Measurements from ENCODE around the gene MTFMT. TPM values are rescaled to one million over a fixed set of nuclear protein-coding genes. Genes with fewer than 3 reads are reported as not detected.

MTFMT gene
- polyA plus RNA-seq, 1 experiment, result 15.3 TPM

DNA sequence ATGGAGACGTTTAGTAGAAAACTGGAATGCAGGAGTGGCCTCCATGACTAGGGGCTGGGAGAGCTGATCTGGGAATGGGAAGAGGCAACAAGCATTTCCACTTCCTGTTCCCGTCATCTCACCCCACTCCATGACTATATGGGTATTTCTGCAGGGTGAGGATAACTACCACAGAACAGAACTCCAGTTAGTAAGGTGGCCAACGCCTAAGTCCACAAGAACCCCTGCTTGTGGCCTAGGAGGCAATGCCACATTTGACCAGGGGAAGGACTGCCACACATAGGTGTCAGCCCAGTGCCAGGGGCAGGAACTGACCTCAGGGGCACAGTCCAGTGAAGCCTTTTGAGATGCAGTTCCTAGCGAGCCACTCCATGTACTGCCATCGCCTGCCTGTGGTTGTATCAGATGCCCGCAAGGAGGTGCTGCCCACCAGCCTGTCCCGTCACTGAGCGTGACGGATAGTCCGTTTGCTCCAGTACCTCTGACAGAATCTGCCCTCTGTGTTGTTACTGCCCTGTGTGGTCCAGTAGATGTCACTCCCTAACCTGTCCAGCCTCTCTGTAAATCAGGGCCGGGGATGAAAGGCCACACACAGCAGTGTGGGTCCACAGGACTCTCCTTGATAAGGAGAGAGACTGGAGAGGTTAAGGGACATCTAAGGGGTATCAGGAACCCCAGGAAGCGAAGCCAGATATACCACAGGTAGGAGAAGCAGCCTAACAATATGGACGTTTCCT is 3.5 kb upstream of the MTFMT start:
- Histone ChIP-seq H3K9me3 (ENCODE audit: control insufficient read depth, insufficient read depth, low read length) (peaks cover 3% of the 10 kb centered on the region; the same call in 1 of the 2 replicates), H3K4me3 (ENCODE audit: low read depth, low read length) (no peak overlapping the region), H3K27me3 (ENCODE audit: control insufficient read depth, insufficient read depth, low read length) (no peaks in the 10 kb centered on the region), H3K27ac (ENCODE audit: low read depth, low read length) (no peak overlapping the region)
- DNase-seq (ENCODE audit: low read depth, low spot score), result no peak
- TF ChIP-seq, protein P1, sequence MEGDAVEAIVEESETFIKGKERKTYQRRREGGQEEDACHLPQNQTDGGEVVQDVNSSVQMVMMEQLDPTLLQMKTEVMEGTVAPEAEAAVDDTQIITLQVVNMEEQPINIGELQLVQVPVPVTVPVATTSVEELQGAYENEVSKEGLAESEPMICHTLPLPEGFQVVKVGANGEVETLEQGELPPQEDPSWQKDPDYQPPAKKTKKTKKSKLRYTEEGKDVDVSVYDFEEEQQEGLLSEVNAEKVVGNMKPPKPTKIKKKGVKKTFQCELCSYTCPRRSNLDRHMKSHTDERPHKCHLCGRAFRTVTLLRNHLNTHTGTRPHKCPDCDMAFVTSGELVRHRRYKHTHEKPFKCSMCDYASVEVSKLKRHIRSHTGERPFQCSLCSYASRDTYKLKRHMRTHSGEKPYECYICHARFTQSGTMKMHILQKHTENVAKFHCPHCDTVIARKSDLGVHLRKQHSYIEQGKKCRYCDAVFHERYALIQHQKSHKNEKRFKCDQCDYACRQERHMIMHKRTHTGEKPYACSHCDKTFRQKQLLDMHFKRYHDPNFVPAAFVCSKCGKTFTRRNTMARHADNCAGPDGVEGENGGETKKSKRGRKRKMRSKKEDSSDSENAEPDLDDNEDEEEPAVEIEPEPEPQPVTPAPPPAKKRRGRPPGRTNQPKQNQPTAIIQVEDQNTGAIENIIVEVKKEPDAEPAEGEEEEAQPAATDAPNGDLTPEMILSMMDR (IDR thresholded peaks at IDR 0.05; ENCODE audit: low read depth, low read length), result peak; percentile 71
- POLR2A ChIA-PET, result interaction anchor here (1.4 kb wide), 1 partner anchor 51 kb away, joined by 4 read pairs; no protein-coding TSS in a partner anchor
- CTCF ChIA-PET, result interaction anchor here (0.6 to 6.6 kb wide), 23 partner anchors 11 to 265 kb away, joined by 3 to 78 read pairs (median 7); partner anchors contain the start of genes KBTBD13, PDCD7 and UBAP1L

DNA sequence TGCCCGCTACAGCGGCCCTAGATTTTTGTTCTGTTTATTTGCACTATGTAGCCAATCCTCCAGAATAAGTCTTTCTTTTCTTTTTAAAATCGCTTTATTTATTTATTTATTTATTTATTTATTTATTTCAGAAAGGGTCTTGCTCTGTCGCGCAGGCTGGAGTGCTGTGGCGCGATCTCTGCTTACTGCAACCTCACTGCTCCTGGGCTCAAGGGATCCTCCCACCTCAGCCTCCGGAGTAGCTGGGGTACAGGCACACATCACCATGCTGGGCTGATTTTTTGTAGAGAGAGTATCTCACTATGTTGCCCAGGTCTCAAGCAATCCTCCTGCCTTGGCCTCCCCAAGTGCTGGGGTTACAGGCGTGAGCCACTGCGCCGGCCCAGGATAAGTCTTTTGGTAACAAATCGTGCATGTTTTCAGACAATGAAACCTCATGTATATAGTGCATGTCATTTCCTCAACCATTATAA is 333 bp upstream of the MTFMT start:
- ChIA-PET POLR2A (no interaction called here), CTCF (interaction anchor here (6.6 kb wide), 1 partner anchor 71 kb away, joined by 78 read pairs; no protein-coding TSS in a partner anchor)
- DNase-seq (ENCODE audit: low read depth, low spot score), result no peak
- H3K27me3 ChIP-seq (ENCODE audit: control insufficient read depth, insufficient read depth, low read length), result no peaks in the 10 kb centered on the region
- no peak overlapping the region for H3K27ac ChIP-seq (ENCODE audit: low read depth, low read length)
- TF ChIP-seq, protein P1 (IDR thresholded peaks at IDR 0.05; ENCODE audit: low read depth, low read length), result no peak
- peak overlapping the region; percentile 85; the same call in 1 of the 2 replicates for H3K4me3 ChIP-seq (ENCODE audit: low read depth, low read length)
- H3K9me3 ChIP-seq (ENCODE audit: control insufficient read depth, insufficient read depth, low read length), result peaks cover 3% of the 10 kb centered on the region; the same call in 1 of the 2 replicates

DNA sequence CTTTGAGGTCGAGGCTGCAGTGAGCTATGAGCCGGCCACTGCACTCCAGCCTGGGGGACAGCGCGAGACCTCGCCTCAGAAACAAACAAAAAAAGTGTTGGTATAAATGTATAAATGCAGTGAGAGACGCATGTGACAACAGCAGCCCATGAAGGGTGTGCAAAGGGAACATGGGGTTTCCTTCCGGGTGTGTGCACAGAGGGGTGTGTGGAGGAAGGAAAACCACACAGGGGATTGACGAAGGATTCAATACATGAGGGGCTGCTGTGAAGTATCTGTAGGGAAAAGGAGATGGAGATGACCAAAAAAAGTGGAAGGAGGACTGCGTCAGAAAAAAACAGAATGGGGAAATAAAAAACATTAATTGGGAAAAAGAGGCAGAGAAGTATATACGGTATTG is 1.1 kb downstream of the MTFMT start:
- POLR2A ChIA-PET, result no interaction called here
- H3K9me3 ChIP-seq (ENCODE audit: control insufficient read depth, insufficient read depth, low read length), result peaks cover 3% of the 10 kb centered on the region; the same call in 1 of the 2 replicates
- peak overlapping the region; percentile 85 for H3K4me3 ChIP-seq (ENCODE audit: low read depth, low read length)
- TF ChIP-seq, protein P1 (IDR thresholded peaks at IDR 0.05; ENCODE audit: low read depth, low read length), result no peak
- CTCF ChIA-PET, result no interaction called here
- DNase-seq (ENCODE audit: low read depth, low spot score), result no peak
- no peak overlapping the region for H3K27ac ChIP-seq (ENCODE audit: low read depth, low read length)
- H3K27me3 ChIP-seq (ENCODE audit: control insufficient read depth, insufficient read depth, low read length), result no peaks in the 10 kb centered on the region

DNA sequence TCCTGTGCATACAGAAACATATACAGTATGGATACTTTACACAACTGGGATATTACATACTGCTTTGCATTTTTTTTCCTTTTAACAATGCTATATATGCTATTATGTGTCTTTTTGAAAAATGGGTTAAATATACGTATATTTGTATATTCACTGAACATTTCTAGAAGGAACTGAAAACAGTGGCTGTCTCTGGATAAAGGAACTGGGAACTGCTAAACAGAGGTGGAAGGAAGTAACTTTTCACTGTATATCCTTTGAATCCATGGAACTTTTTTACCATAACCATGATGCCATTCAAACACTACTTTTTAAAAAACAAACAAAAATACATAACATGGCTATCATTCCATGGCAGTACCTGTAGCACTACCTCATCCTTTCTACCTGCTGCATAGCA is 1.8 kb downstream of the MTFMT start:
- peaks cover 3% of the 10 kb centered on the region; the same call in 1 of the 2 replicates for H3K9me3 ChIP-seq (ENCODE audit: control insufficient read depth, insufficient read depth, low read length)

More for the DNA sequence above, 1.8 kb downstream of the MTFMT start:
- TF ChIP-seq, protein P1 (IDR thresholded peaks at IDR 0.05; ENCODE audit: low read depth, low read length), result no peak
- H3K4me3 ChIP-seq (ENCODE audit: low read depth, low read length), result peak overlapping the region; percentile 85
- ChIA-PET POLR2A (no interaction called here), CTCF (interaction anchor here (1.4 kb wide), 1 partner anchor 74 kb away, joined by 7 read pairs; no protein-coding TSS in a partner anchor)
- no peak overlapping the region for H3K27ac ChIP-seq (ENCODE audit: low read depth, low read length)
- H3K27me3 ChIP-seq (ENCODE audit: control insufficient read depth, insufficient read depth, low read length), result no peaks in the 10 kb centered on the region
- DNase-seq (ENCODE audit: low read depth, low spot score), result no peak
